ENCODE data around the gene TNNI3K. TPM values are rescaled to one million over a fixed set of nuclear protein-coding genes. Genes with fewer than 3 reads are reported as not detected.
A peak's percentile ranks its signal among the peaks of the same experiment; 100 is the strongest.

Gene TNNI3K
- total and polyA plus RNA-seq, 4 donors, result 0.41 to 1.4 TPM; not detected in 2

GRCh38 chr1:74455390-74455789 lies 220.2 kb downstream of the TNNI3K start:
- Histone ChIP-seq H3K27me3 (ENCODE audit: control insufficient read depth in 3 of 3, insufficient read depth in 3 of 3, low read length in 2 of 3) (no peaks in the 10 kb centered on the region), H3K36me3 (ENCODE audit: control insufficient read depth in 4 of 4, insufficient read depth in 4 of 4, low read length in 4 of 4) (no peaks in the 10 kb centered on the region), H3K27ac (ENCODE audit: low read depth in 1 of 2, low read length in 1 of 2) (no peak overlapping the region), H3K9me3 (ENCODE audit: control insufficient read depth in 4 of 4, insufficient read depth in 3 of 4, low read length in 3 of 4) (no peaks in the 10 kb centered on the region), H3K4me3 (no peak overlapping the region), H3K4me1 (ENCODE audit: control insufficient read depth in 5 of 5, insufficient read depth in 5 of 5, low read length in 5 of 5) (no peaks in the 10 kb centered on the region), H3K9ac (ENCODE audit: insufficient read depth in 1 of 2, low read length in 2 of 2) (no peak overlapping the region)
- TF ChIP-seq CTCF (IDR thresholded peaks at IDR 0.05; ENCODE audit: control extremely low read depth, extremely low read depth), result no peak
- ATAC-seq (ENCODE audit: insufficient read depth, low FRiP score) (no peak), DNase-seq (no peak)

- 77 to 82% methylated on average over 2 of the region's 2 CpGs for WGBS, 2 donors
- no peak overlapping the region for H3K4me3 ChIP-seq
- ATAC-seq (ENCODE audit: insufficient read depth, low FRiP score) (no peak), DNase-seq (no peak)
- H3K4me1 ChIP-seq (ENCODE audit: control insufficient read depth in 5 of 5, insufficient read depth in 5 of 5, low read length in 5 of 5), result no peaks in the 10 kb centered on the region
- H3K9ac ChIP-seq (ENCODE audit: insufficient read depth in 1 of 2, low read length in 2 of 2), result no peak overlapping the region
- no peaks in the 10 kb centered on the region for H3K27me3 ChIP-seq (ENCODE audit: control insufficient read depth in 3 of 3, insufficient read depth in 3 of 3, low read length in 2 of 3)
- no peak overlapping the region for H3K27ac ChIP-seq (ENCODE audit: low read depth in 1 of 2, low read length in 1 of 2)
- TF ChIP-seq CTCF (IDR thresholded peaks at IDR 0.05; ENCODE audit: control extremely low read depth, extremely low read depth), result no peak
- H3K36me3 ChIP-seq (ENCODE audit: control insufficient read depth in 4 of 4, insufficient read depth in 4 of 4, low read length in 4 of 4), result no peaks in the 10 kb centered on the region
- no peaks in the 10 kb centered on the region for H3K9me3 ChIP-seq (ENCODE audit: control insufficient read depth in 4 of 4, insufficient read depth in 3 of 4, low read length in 3 of 4)
Measured at GRCh38 chr1:74457253-74457652, 222.1 kb downstream of the TNNI3K start.

GRCh38 chr1:74463333-74463988 lies 228.3 kb downstream of the TNNI3K start:
- ATAC-seq (ENCODE audit: insufficient read depth, low FRiP score), result peak; percentile 42
- H3K4me3 ChIP-seq, result no peak overlapping the region
- peaks cover 0 to 4% (median 0%) of the 10 kb centered on the region in 5 donors for H3K4me1 ChIP-seq (ENCODE audit: control insufficient read depth in 5 of 5, insufficient read depth in 5 of 5, low read length in 5 of 5)
- peak overlapping the region in 1 of 2 donors; percentile 53 for H3K27ac ChIP-seq (ENCODE audit: low read depth in 1 of 2, low read length in 1 of 2)
- TF ChIP-seq CTCF (IDR thresholded peaks at IDR 0.05; ENCODE audit: control extremely low read depth, extremely low read depth), result no peak
- no peaks in the 10 kb centered on the region for H3K9me3 ChIP-seq (ENCODE audit: control insufficient read depth in 4 of 4, insufficient read depth in 3 of 4, low read length in 3 of 4)
- no peak overlapping the region for H3K9ac ChIP-seq (ENCODE audit: insufficient read depth in 1 of 2, low read length in 2 of 2)
- DNase-seq, result no peak
- no peaks in the 10 kb centered on the region for H3K36me3 ChIP-seq (ENCODE audit: control insufficient read depth in 4 of 4, insufficient read depth in 4 of 4, low read length in 4 of 4)
- WGBS, 2 donors, result 70 to 74% methylated on average over 9 of the region's 9 CpGs
- no peaks in the 10 kb centered on the region for H3K27me3 ChIP-seq (ENCODE audit: control insufficient read depth in 3 of 3, insufficient read depth in 3 of 3, low read length in 2 of 3)

- WGBS, 2 donors, result 76 to 83% methylated on average over 6 of the region's 6 CpGs
- Histone ChIP-seq H3K9ac (ENCODE audit: insufficient read depth in 1 of 2, low read length in 2 of 2) (no peak overlapping the region), H3K9me3 (ENCODE audit: control insufficient read depth in 4 of 4, insufficient read depth in 3 of 4, low read length in 3 of 4) (no peaks in the 10 kb centered on the region), H3K36me3 (ENCODE audit: control insufficient read depth in 4 of 4, insufficient read depth in 4 of 4, low read length in 4 of 4) (no peaks in the 10 kb centered on the region), H3K27me3 (ENCODE audit: control insufficient read depth in 3 of 3, insufficient read depth in 3 of 3, low read length in 2 of 3) (no peaks in the 10 kb centered on the region), H3K4me3 (no peak overlapping the region), H3K27ac (ENCODE audit: low read depth in 1 of 2, low read length in 1 of 2) (peak overlapping the region in 1 of 2 donors; percentile 53), H3K4me1 (ENCODE audit: control insufficient read depth in 5 of 5, insufficient read depth in 5 of 5, low read length in 5 of 5) (peaks cover 0 to 4% (median 0%) of the 10 kb centered on the region in 5 donors)
- TF ChIP-seq CTCF (IDR thresholded peaks at IDR 0.05; ENCODE audit: control extremely low read depth, extremely low read depth), result no peak
- DNase-seq, result peak in 2 of 3 donors; percentile 11 to 39
- no peak for ATAC-seq (ENCODE audit: insufficient read depth, low FRiP score)
Measured at GRCh38 chr1:74464037-74464436, 228.8 kb downstream of the TNNI3K start.

Data from lung (tissue), 12 donors.